CD8-positive, alpha-beta memory T cell (primary cell): ENCODE data around the gene FXYD3. TPM values are rescaled to one million over a fixed set of nuclear protein-coding genes. Genes with fewer than 3 reads are reported as not detected.

Experiments
- polyA plus RNA-seq: library from polyadenylated mRNA; unstranded; fragments of 300-500 nt; fragmentation: Illumina TruSeq; gene quantifications from one replicate; pipeline ENCODE4 v1.2.3, GENCODE V29; 2021
- total RNA-seq, 2 experiments: library from RNA; stranded (reverse); gene quantifications; one replicate each; pipeline ENCODE4 v1.2.3, GENCODE V29; 2021

The FXYD3 gene
- total and polyA plus RNA-seq, 3 experiments from 2014 or later: not detected

Other genes starting within 250 kb of the FXYD3 start
- gene ZNF30, start 188.9 kb upstream of the FXYD3 start, total RNA-seq: 1 to 10 TPM; 6.4 to 7.4 TPM
- 6.9 TPM for gene ZNF30, start 188.9 kb upstream of the FXYD3 start, polyA plus RNA-seq
- 1 to 10 TPM; 7.4 to 7.5 TPM for gene ZNF792, start 151.6 kb upstream of the FXYD3 start, total RNA-seq
- gene ZNF792, start 151.6 kb upstream of the FXYD3 start, polyA plus RNA-seq: 15.4 TPM
- gene GRAMD1A, start 115.5 kb upstream of the FXYD3 start, total RNA-seq: 100 to 1,000 TPM; 205 to 218 TPM
- gene GRAMD1A, start 115.5 kb upstream of the FXYD3 start, polyA plus RNA-seq: 51.4 TPM
- gene SCN1B, start 85.4 kb upstream of the FXYD3 start, total RNA-seq: 1 to 10 TPM; 1.1 to 1.9 TPM
- gene SCN1B, start 85.4 kb upstream of the FXYD3 start, polyA plus RNA-seq: 1.3 TPM
- gene HPN, start 74.1 kb upstream of the FXYD3 start, total RNA-seq: not detected
- 0.53 TPM for gene HPN, start 74.1 kb upstream of the FXYD3 start, polyA plus RNA-seq
- gene LGI4, start 19.2 kb downstream of the FXYD3 start, total RNA-seq: under 1 TPM in 1 of 2 experiments, not detected in 1; 0.18 TPM
- not detected for gene LGI4, start 19.2 kb downstream of the FXYD3 start, polyA plus RNA-seq
- not detected for gene FXYD1, start 23.0 kb downstream of the FXYD3 start, total RNA-seq
- 0.79 TPM for gene FXYD1, start 23.0 kb downstream of the FXYD3 start, polyA plus RNA-seq
- gene FXYD7, start 27.4 kb downstream of the FXYD3 start, total RNA-seq: 1 to 10 TPM in 1 of 2 experiments, under 1 TPM in 1; 0.60 to 1.0 TPM
- 12.9 TPM for gene FXYD7, start 27.4 kb downstream of the FXYD3 start, polyA plus RNA-seq
- 100 to 1,000 TPM; 295 TPM for gene FXYD5, start 38.9 kb downstream of the FXYD3 start, total RNA-seq
- gene FXYD5, start 38.9 kb downstream of the FXYD3 start, polyA plus RNA-seq: 560 TPM
- gene FAM187B, start 112.9 kb downstream of the FXYD3 start, total RNA-seq: not detected
- not detected for gene FAM187B, start 112.9 kb downstream of the FXYD3 start, polyA plus RNA-seq
- 10 to 100 TPM; 23.5 to 27.5 TPM for gene LSR, start 133.2 kb downstream of the FXYD3 start, total RNA-seq
- gene LSR, start 133.2 kb downstream of the FXYD3 start, polyA plus RNA-seq: 77.8 TPM
- 100 to 1,000 TPM; 125 to 132 TPM for gene USF2, start 153.1 kb downstream of the FXYD3 start, total RNA-seq
- 9.2 TPM for gene USF2, start 153.1 kb downstream of the FXYD3 start, polyA plus RNA-seq
- gene HAMP, start 166.7 kb downstream of the FXYD3 start, total RNA-seq: under 1 TPM; 0.31 TPM
- gene HAMP, start 166.7 kb downstream of the FXYD3 start, polyA plus RNA-seq: not detected
- not detected for gene MAG, start 176.3 kb downstream of the FXYD3 start, total RNA-seq
- gene MAG, start 176.3 kb downstream of the FXYD3 start, polyA plus RNA-seq: 0.36 TPM
- gene CD22, start 213.4 kb downstream of the FXYD3 start, total RNA-seq: under 1 TPM in 1 of 2 experiments, not detected in 1; 0.09 TPM
- gene CD22, start 213.4 kb downstream of the FXYD3 start, polyA plus RNA-seq: not detected
- gene FFAR1, start 232.1 kb downstream of the FXYD3 start, total RNA-seq: not detected
- gene FFAR1, start 232.1 kb downstream of the FXYD3 start, polyA plus RNA-seq: not detected
- not detected for gene FFAR3, start 242.6 kb downstream of the FXYD3 start, total RNA-seq
- gene FFAR3, start 242.6 kb downstream of the FXYD3 start, polyA plus RNA-seq: not detected